LNCaP clone FGC (cell line): ENCODE measurements around the gene MSLN.
A peak's percentile ranks its signal among the peaks of the same experiment; 100 is the strongest.

ENCODE experiments used
- DNase-seq: peaks from one replicate; pipeline ENCODE4 v3.0.0-alpha.2; 2011; ENCODE audit warnings: low read depth
- H3K4me3 ChIP-seq: 2 replicates; pipeline ENCODE4 v1.5.1; 2011; ENCODE audit warnings: mild to moderate bottlenecking, low read depth, low read length, control low read depth
- CTCF ChIP-seq: IDR thresholded peaks from 2 replicates; pipeline ENCODE4 v1.5.1; 2012; ENCODE audit warnings: mild to moderate bottlenecking; ENCODE audit not compliant: control insufficient read depth, insufficient read depth; ENCODE audit errors: extremely low read depth

The MSLN gene

GRCh38 chr16:724188-725040 lies 36.1 kb upstream of the MSLN start:
- no peak overlapping the region for H3K4me3 ChIP-seq
- no peak for DNase-seq
- no peak for TF ChIP-seq CTCF

GRCh38 chr16:725041-725376 lies 35.5 kb upstream of the MSLN start:
- H3K4me3 ChIP-seq: no peak overlapping the region
- TF ChIP-seq CTCF: no peak
- no peak for DNase-seq

GRCh38 chr16:725463-726187 lies 34.9 kb upstream of the MSLN start:
- no peak for DNase-seq
- H3K4me3 ChIP-seq: peak overlapping the region; percentile 55
- TF ChIP-seq CTCF: no peak

GRCh38 chr16:726188-726437 lies 34.4 kb upstream of the MSLN start:
- TF ChIP-seq CTCF: no peak
- no peak for DNase-seq
- peak overlapping the region; percentile 55 for H3K4me3 ChIP-seq

- DNase-seq: peak; percentile 41
- TF ChIP-seq CTCF: no peak
- peak within 1 kb of the TSS; percentile 88 for H3K4me3 ChIP-seq
Observed at GRCh38 chr16:726438-727290, 33.9 kb upstream of the MSLN start, which contains the start of the genes CCDC78 and HAGHL. Gene CCDC78 (minus strand): TSS chr16:726443. CDS start chr16:726367, 76 bp downstream. Gene HAGHL (plus strand): TSS chr16:727106. CDS start chr16:727510, 404 bp downstream.

- no peak for TF ChIP-seq CTCF
- H3K4me3 ChIP-seq: peak overlapping the region; percentile 88
- DNase-seq: no peak
Observed at GRCh38 chr16:727291-727977, 33.1 kb upstream of the MSLN start.
